SK-N-SH treated with all-trans-retinoic acid at 6 μM for 48 hours (cell line): Measurements from ENCODE around the gene CST9.

Experiments used
- ARNTL ChIP-seq: fragments of 450-650 bp; formaldehyde crosslinking; IDR thresholded peaks from 2 replicates; pipeline ENCODE4 v1.5.0; 2020; ENCODE audit warnings: low read depth, mild to moderate bottlenecking, moderate library complexity, borderline replicate concordance
- CSDC2 ChIP-seq: fragments of 250-450 bp; sonication (Bioruptor Pico); IDR thresholded peaks from 2 replicates; pipeline ENCODE4 v1.5.0; 2020; ENCODE audit warnings: mild to moderate bottlenecking, moderate library complexity
- GLIS3 ChIP-seq: fragments of 250-450 bp; sonication (Bioruptor Pico); IDR thresholded peaks from 2 replicates; pipeline ENCODE4 v1.5.0; 2020; ENCODE audit warnings: mild to moderate bottlenecking, moderate library complexity
- PATZ1 ChIP-seq: fragments of 250-450 bp; sonication (Bioruptor Pico); IDR thresholded peaks from 2 replicates; pipeline ENCODE4 v1.8.0; 2020; ENCODE audit warnings: mild to moderate bottlenecking, moderate library complexity, borderline replicate concordance
- PPARA ChIP-seq: fragments of 250-450 bp; sonication (Bioruptor Pico); IDR thresholded peaks from 2 replicates; pipeline ENCODE4 v1.5.0; 2020; ENCODE audit warnings: mild to moderate bottlenecking, borderline replicate concordance
- RARB ChIP-seq: fragments of 250-450 bp; sonication (Bioruptor Pico); IDR thresholded peaks from 2 replicates; pipeline ENCODE4 v1.8.0; 2021; ENCODE audit warnings: mild to moderate bottlenecking, moderate library complexity
- SNAI2 ChIP-seq: fragments of 250-450 bp; sonication (Bioruptor Pico); IDR thresholded peaks from 2 replicates; pipeline ENCODE4 v1.5.0; 2020; ENCODE audit warnings: mild to moderate bottlenecking, moderate library complexity
- TCF4 ChIP-seq: fragments of 250-450 bp; sonication (Bioruptor Pico); IDR thresholded peaks from 2 replicates; pipeline ENCODE4 v1.8.0; 2021; ENCODE audit warnings: mild to moderate bottlenecking, moderate library complexity, borderline replicate concordance
- TOX ChIP-seq: fragments of 250-450 bp; sonication (Bioruptor Pico); IDR thresholded peaks from 2 replicates; pipeline ENCODE4 v1.8.0; 2021; ENCODE audit warnings: mild to moderate bottlenecking, moderate library complexity, borderline replicate concordance
- ZFP3 ChIP-seq: fragments of 250-450 bp; sonication (Bioruptor Pico); IDR thresholded peaks from 2 replicates; pipeline ENCODE4 v1.5.0; 2020; ENCODE audit warnings: mild to moderate bottlenecking, moderate library complexity
- ZNF70 ChIP-seq: fragments of 450-650 bp; formaldehyde crosslinking; IDR thresholded peaks from 2 replicates; pipeline ENCODE4 v1.5.0; 2020; ENCODE audit warnings: mild to moderate bottlenecking, moderate library complexity
- ZNF8 ChIP-seq: fragments of 450-650 bp; formaldehyde crosslinking; IDR thresholded peaks from 2 replicates; pipeline ENCODE4 v1.5.0; 2020; ENCODE audit warnings: mild to moderate bottlenecking, moderate library complexity
- TF ChIP-seq, protein P1 (sequence below): fragments of 250-450 bp; sonication (Bioruptor Pico); IDR thresholded peaks from 2 replicates; pipeline ENCODE4 v1.5.1; 2020; ENCODE audit warnings: low read depth, mild to moderate bottlenecking, moderate library complexity

- TF ChIP-seq CSDC2 (CRISPR knock-in tag): no peak
- no peak for TF ChIP-seq SNAI2 (CRISPR knock-in tag)
- TF ChIP-seq ZNF8 (CRISPR knock-in tag): no peak
- TF ChIP-seq ARNTL: no peak
- no peak for TF ChIP-seq GLIS3 (CRISPR knock-in tag)
- no peak for TF ChIP-seq ZFP3 (CRISPR knock-in tag)
- TF ChIP-seq TOX (CRISPR knock-in tag): no peak
- TF ChIP-seq PATZ1 (CRISPR knock-in tag): no peak
- no peak for TF ChIP-seq ZNF70 (CRISPR knock-in tag)
- TF ChIP-seq PPARA (CRISPR knock-in tag): no peak
- TF ChIP-seq RARB: no peak
- TF ChIP-seq, protein P1, sequence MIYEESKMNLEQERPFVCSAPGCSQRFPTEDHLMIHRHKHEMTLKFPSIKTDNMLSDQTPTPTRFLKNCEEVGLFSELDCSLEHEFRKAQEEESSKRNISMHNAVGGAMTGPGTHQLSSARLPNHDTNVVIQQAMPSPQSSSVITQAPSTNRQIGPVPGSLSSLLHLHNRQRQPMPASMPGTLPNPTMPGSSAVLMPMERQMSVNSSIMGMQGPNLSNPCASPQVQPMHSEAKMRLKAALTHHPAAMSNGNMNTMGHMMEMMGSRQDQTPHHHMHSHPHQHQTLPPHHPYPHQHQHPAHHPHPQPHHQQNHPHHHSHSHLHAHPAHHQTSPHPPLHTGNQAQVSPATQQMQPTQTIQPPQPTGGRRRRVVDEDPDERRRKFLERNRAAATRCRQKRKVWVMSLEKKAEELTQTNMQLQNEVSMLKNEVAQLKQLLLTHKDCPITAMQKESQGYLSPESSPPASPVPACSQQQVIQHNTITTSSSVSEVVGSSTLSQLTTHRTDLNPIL (CRISPR knock-in tag): no peak
- TF ChIP-seq TCF4 (CRISPR knock-in tag): no peak
Observed at GRCh38 chr20:23627501-23627900, 21.8 kb upstream of the CST9 start.
